Islet precursor cell (in vitro differentiated cells): Measurements from ENCODE around the gene PRAMEF27.
"Not testable (repeated sequence)": the region's sequence is repeated elsewhere in the genome, so short reads cannot be mapped to it uniquely, and the experiment has no call there.

ENCODE experiments used
- DNase-seq: peaks from one replicate; pipeline ENCODE4 v3.0.0-alpha.2; 2018

Gene PRAMEF27

GRCh38 chr1:13056475-13056874 lies at the start of gene PRAMEF27:
Gene PRAMEF27 (minus strand): TSS chr1:13056575. CDS start chr1:13053659, 2,916 bp downstream.
- not testable (repeated sequence) for DNase-seq

GRCh38 chr1:13070474-13070873 lies 14.1 kb upstream of the PRAMEF27 start, which contains the start of gene PRAMEF25:
Gene PRAMEF25 (plus strand): TSS chr1:13070774. CDS start chr1:13073694, 2,920 bp downstream.
- DNase-seq, result not testable (repeated sequence)

GRCh38 chr1:13019846-13020245 lies 36.5 kb downstream of the PRAMEF27 start:
- DNase-seq, result not testable (repeated sequence)

GRCh38 chr1:13011932-13012331 lies 44.4 kb downstream of the PRAMEF27 start:
- not testable (repeated sequence) for DNase-seq

- DNase-seq, result not testable (repeated sequence)
Observed at GRCh38 chr1:13009348-13009747, 47.0 kb downstream of the PRAMEF27 start.

GRCh38 chr1:13005732-13006131 lies 50.6 kb downstream of the PRAMEF27 start:
- DNase-seq, result not testable (repeated sequence)
